H1 (cell line): ENCODE data around the gene NCF2. TPM values are rescaled to one million over a fixed set of nuclear protein-coding genes. Genes with fewer than 3 reads are reported as not detected.

Experiments used
- CTCF ChIA-PET: fragments of 300-600 bp; sonication (Branson Sonifier 250); formaldehyde crosslinking; loops from one replicate; lab custom pipeline; 2021; ENCODE audit not compliant: partially characterized antibody; lab: Charles Lee
- POLR2A ChIA-PET: fragments of 300-600 bp; sonication (Branson Sonifier 250); formaldehyde crosslinking; loops from one replicate; lab custom pipeline; 2021; ENCODE audit warnings: inconsistent platforms; ENCODE audit not compliant: partially characterized antibody; lab: Charles Lee
- DNase-seq, 2 experiments: peaks; one replicate each; pipeline versions ENCODE4 v3.0.0 to v3.0.0-alpha.2; 2010 to 2022; ENCODE audit warnings: low spot score in 2 of 2, low read depth in 1 of 2, mixed read lengths in 1 of 2
- FAIRE-seq: peaks from 2 replicates; lab custom pipeline; 2011; peaks lifted over from hg19 to GRCh38; lab: Jason Lieb, UNC
- H2AFZ ChIP-seq: 2 replicates; pipeline ENCODE4 v1.8.1; 2012; ENCODE audit warnings: low read length, inconsistent platforms
- H2AK5ac ChIP-seq: 2 replicates; pipeline ENCODE4 v1.6.1; 2013; ENCODE audit warnings: low read depth, low read length
- H2BK120ac ChIP-seq: replicated peaks from 2 replicates; pipeline ENCODE3; 2013; ENCODE audit warnings: low read depth, low read length, inconsistent platforms
- H2BK12ac ChIP-seq: 2 replicates; pipeline ENCODE4 v1.6.1; 2013; ENCODE audit warnings: low read depth, low read length
- H2BK15ac ChIP-seq: 2 replicates; pipeline ENCODE4 v1.6.1; 2013; ENCODE audit warnings: low read length
- H2BK20ac ChIP-seq: 2 replicates; pipeline ENCODE4 v1.6.1; 2013; ENCODE audit warnings: low read length
- H2BK5ac ChIP-seq: 2 replicates; pipeline ENCODE4 v1.6.1; 2013; ENCODE audit warnings: low read depth, low read length
- H3K14ac ChIP-seq: 2 replicates; pipeline ENCODE4 v1.6.1; 2013; ENCODE audit warnings: inconsistent platforms; ENCODE audit not compliant: insufficient read length
- H3K18ac ChIP-seq: 2 replicates; pipeline ENCODE4 v1.6.1; 2013; ENCODE audit warnings: low read length; ENCODE audit errors: extremely low read depth
- H3K23ac ChIP-seq: 2 replicates; pipeline ENCODE4 v1.6.1; 2013; ENCODE audit warnings: inconsistent platforms; ENCODE audit not compliant: insufficient read length
- H3K23me2 ChIP-seq: 2 replicates; pipeline ENCODE4 v1.6.1; 2013; ENCODE audit warnings: low read depth, low read length
- H3K27ac ChIP-seq: 2 replicates; pipeline ENCODE4 v1.6.1; 2011; ENCODE audit warnings: low read depth, low read length, inconsistent platforms
- H3K27me3 ChIP-seq, 4 experiments: replicated peaks in 1 of 4; 1 replicate in 1 of 4; 2 replicates in 3 of 4; pipeline versions ENCODE4 v1.6.1 to v1.8.1; 2011 to 2013; ENCODE audit warnings: low read length in 3 of 4, mild to moderate bottlenecking in 3 of 4, inconsistent platforms in 2 of 4, mixed read lengths in 2 of 4, moderate library complexity in 1 of 4; ENCODE audit not compliant: control insufficient read depth in 3 of 4, insufficient read depth in 3 of 4; ENCODE audit errors: extremely low read depth in 1 of 4
- H3K36me3 ChIP-seq, 4 experiments: 2 replicates each; pipeline versions ENCODE4 v1.6.1 to v1.8.1; 2011 to 2013; ENCODE audit warnings: mild to moderate bottlenecking in 4 of 4, low read length in 3 of 4, moderate library complexity in 2 of 4, control low read depth in 1 of 4, inconsistent platforms in 1 of 4; ENCODE audit not compliant: insufficient read depth in 4 of 4, control insufficient read depth in 2 of 4
- H3K4ac ChIP-seq: replicated peaks from 2 replicates; pipeline ENCODE3; 2013; ENCODE audit warnings: low read length, low read depth, mixed read lengths, inconsistent platforms; ENCODE audit not compliant: insufficient read length
- H3K4me1 ChIP-seq, 4 experiments: replicated peaks in 1 of 4; 1 replicate in 1 of 4; 2 replicates in 3 of 4; pipeline versions ENCODE4 v1.6.1 to v1.8.1; 2011 to 2013; ENCODE audit warnings: low read length in 3 of 4, inconsistent platforms in 2 of 4, mixed read lengths in 1 of 4; ENCODE audit not compliant: insufficient read depth in 4 of 4, control insufficient read depth in 3 of 4
- H3K4me2 ChIP-seq, 2 experiments: 2 replicates each; pipeline versions ENCODE4 v1.6.1 to v1.8.1; 2011 to 2013; ENCODE audit warnings: low read depth in 2 of 2, low read length in 2 of 2, control low read depth in 1 of 2, inconsistent platforms in 1 of 2, mild to moderate bottlenecking in 1 of 2; ENCODE audit not compliant: insufficient read depth in 1 of 2
- H3K4me3 ChIP-seq, 4 experiments: fragments of 200-600, 300-600 bp in 1 of 4; sonication (generic), shearing (Covaris generic), sonication (Bioruptor Twin) in 1 of 4; 2 replicates each; pipeline versions ENCODE4 v1.5.1 to v1.8.1; 2011 to 2016; ENCODE audit warnings: low read length in 4 of 4, low read depth in 3 of 4, control low read depth in 2 of 4, inconsistent platforms in 2 of 4, mild to moderate bottlenecking in 2 of 4, mixed read lengths in 1 of 4, moderate library complexity in 1 of 4; ENCODE audit not compliant: insufficient read depth in 2 of 4; ENCODE audit errors: extremely low read depth in 1 of 4
- H3K56ac ChIP-seq: replicated peaks from 2 replicates; pipeline ENCODE3; 2013; ENCODE audit warnings: low read depth, mild to moderate bottlenecking, mixed read lengths, low read length, inconsistent platforms; ENCODE audit not compliant: insufficient read length
- H3K79me1 ChIP-seq: 2 replicates; pipeline ENCODE4 v1.6.1; 2013; ENCODE audit warnings: low read depth, low read length, control low read depth
- H3K79me2 ChIP-seq, 2 experiments: 2 replicates each; pipeline versions ENCODE4 v1.6.1 to v1.8.1; 2012 to 2013; ENCODE audit warnings: low read length in 2 of 2, mild to moderate bottlenecking in 2 of 2, inconsistent platforms in 1 of 2; ENCODE audit not compliant: insufficient read depth in 2 of 2, control insufficient read depth in 1 of 2
- H3K9ac ChIP-seq, 4 experiments: replicated peaks in 1 of 4; 1 replicate in 1 of 4; 2 replicates in 3 of 4; pipeline versions ENCODE4 v1.6.1 to v1.8.1; 2011 to 2013; ENCODE audit warnings: low read depth in 3 of 4, low read length in 3 of 4, control low read depth in 2 of 4, mild to moderate bottlenecking in 2 of 4, moderate library complexity in 2 of 4, inconsistent platforms in 1 of 4; ENCODE audit errors: extremely low read depth in 1 of 4
- H3K9me3 ChIP-seq, 2 experiments: 2 replicates each; pipeline versions ENCODE4 v1.6.1 to v1.8.1; 2012 to 2013; ENCODE audit warnings: mild to moderate bottlenecking in 2 of 2, moderate library complexity in 2 of 2, control low read depth in 1 of 2, inconsistent platforms in 1 of 2, low read depth in 1 of 2, low read length in 1 of 2, mixed read lengths in 1 of 2; ENCODE audit not compliant: insufficient read depth in 2 of 2
- H4K20me1 ChIP-seq, 2 experiments: replicated peaks in 1 of 2; 2 replicates each; pipeline versions ENCODE3 to v1.8.1; 2011 to 2013; ENCODE audit warnings: inconsistent platforms in 2 of 2, low read length in 2 of 2, mild to moderate bottlenecking in 1 of 2; ENCODE audit not compliant: insufficient read depth in 2 of 2, control insufficient read depth in 1 of 2
- H4K5ac ChIP-seq: 2 replicates; pipeline ENCODE4 v1.6.1; 2013; ENCODE audit warnings: low read length, low read depth, mixed read lengths, inconsistent platforms; ENCODE audit not compliant: insufficient read length
- H4K8ac ChIP-seq: 2 replicates; pipeline ENCODE4 v1.8.0; 2013; ENCODE audit warnings: mild to moderate bottlenecking, moderate library complexity, low read length, inconsistent platforms; ENCODE audit not compliant: insufficient read depth; ENCODE audit errors: extremely low read depth
- H4K91ac ChIP-seq: replicated peaks from 2 replicates; pipeline ENCODE3; 2013; ENCODE audit warnings: low read length, mixed read lengths, inconsistent platforms; ENCODE audit not compliant: insufficient read length
- GTF2F1 ChIP-seq: IDR thresholded peaks from 2 replicates; pipeline ENCODE4 v1.6.1; 2012; ENCODE audit warnings: low read depth, low read length, improper control_type of control experiment, borderline replicate concordance
- SP2 ChIP-seq: IDR thresholded peaks from 2 replicates; pipeline ENCODE4 v1.6.1; 2012; ENCODE audit warnings: mild to moderate bottlenecking, low read length, inconsistent platforms
- WGBS, 2 experiments: shearing (Covaris generic) in 1 of 2; methylation state at CpG; one replicate each; pipeline versions ENCODE4 v1.1.6 to v1.1.7; 2013 to 2015; ENCODE audit warnings: low lambda C conversion rate in 2 of 2, mixed read lengths in 2 of 2, inconsistent platforms in 1 of 2, low coverage in 1 of 2, missing lambda C conversion rate in 1 of 2; ENCODE audit not compliant: insufficient replicate concordance in 2 of 2, insufficient coverage in 1 of 2, insufficient read length in 1 of 2; ENCODE audit errors: extremely low coverage in 1 of 2, missing lambda C conversion rate in 1 of 2; 5-methylcytosine and 5-hydroxymethylcytosine counted together
- polyA plus RNA-seq, 7 experiments: library from polyadenylated mRNA; depleted of rRNA in 3 of 7; stranded (reverse) in 5 of 7; unstranded in 2 of 7; fragments of >200 nt in 5 of 7; fragments of 200-250 nt in 2 of 7; gene quantifications; 1 replicate in 5 of 7; 2 replicates in 1 of 7; 4 replicates in 1 of 7; pipeline versions ENCODE4 v1.2.1 to v1.2.3, GENCODE V29; 2011 to 2013; ENCODE audit warnings: missing spikeins in 2 of 7, mixed read lengths in 2 of 7
- total RNA-seq: library from RNA; stranded (reverse); fragmentation: NEBNext Ultra II Directional; extraction: Animal tissue kit (Norgen Biotek cat#: 25700); gene quantifications from 2 replicates; pipeline ENCODE4 v1.2.1, GENCODE V29; 2021

Gene NCF2
- total and polyA plus RNA-seq, 2 of the 8 experiments (the other 6 are each of a cell fraction or from before 2014, with no cell fraction given): not detected

- H4K20me1 ChIP-seq: no peaks in the 10 kb centered on the region
- H3K14ac ChIP-seq: no peak overlapping the region
- no peak overlapping the region for H2BK5ac ChIP-seq
- no peak overlapping the region for H3K4me2 ChIP-seq
- ChIA-PET POLR2A (interaction anchor here (0.6 to 1.5 kb wide), 2 partner anchors 9 to 11 kb away, joined by 3 to 4 read pairs; no protein-coding TSS in a partner anchor), CTCF (interaction anchor here (1.8 kb wide), 1 partner anchor 10 kb away, joined by 6 read pairs; no protein-coding TSS in a partner anchor)
- H2BK120ac ChIP-seq: no peak overlapping the region
- H3K4me1 ChIP-seq: peaks cover 0 to 6% (median 2%) of the 10 kb centered on the region in 4 experiments; a peak in 4 of 7 replicates
- H2AK5ac ChIP-seq: no peak overlapping the region
- H3K79me1 ChIP-seq: 0 out of 2 replicates have a peak, but pooled peaks cover 2% of the 10 kb centered on the region
- no peak overlapping the region for H2AFZ ChIP-seq
- H2BK20ac ChIP-seq: no peak overlapping the region
- no peaks in the 10 kb centered on the region for H3K79me2 ChIP-seq
- H3K4ac ChIP-seq: no peak overlapping the region
- H3K23ac ChIP-seq: no peak overlapping the region
- H2BK12ac ChIP-seq: no peak overlapping the region
- no peaks in the 10 kb centered on the region for H3K23me2 ChIP-seq
- no peaks in the 10 kb centered on the region for H3K27me3 ChIP-seq
- no peaks in the 10 kb centered on the region; a peak in 1 of 8 replicates for H3K36me3 ChIP-seq
- H3K27ac ChIP-seq: no peak overlapping the region
- no peaks in the 10 kb centered on the region for H3K9me3 ChIP-seq
- TF ChIP-seq SP2 (no peak), GTF2F1 (no peak)
- FAIRE-seq: no peak
- no peak overlapping the region for H4K8ac ChIP-seq
- no peak overlapping the region for H3K56ac ChIP-seq
- 94% methylated on average over 8 of the region's 8 CpGs; no CpG with 5 or more reads in 1 of the 2 experiments for WGBS, 2 experiments
- H3K18ac ChIP-seq: no peak overlapping the region
- H4K91ac ChIP-seq: no peak overlapping the region
- H4K5ac ChIP-seq: no peak overlapping the region
- no peak overlapping the region for H3K9ac ChIP-seq
- no peak overlapping the region for H3K4me3 ChIP-seq
- no peak overlapping the region for H2BK15ac ChIP-seq
- no peak for DNase-seq
These were observed 13.7 kb downstream of the NCF2 start for GRCh38 chr1:183576537-183576936.
